ENCODE measurements around the gene GPR142. TPM values are rescaled to one million over a fixed set of nuclear protein-coding genes. Genes with fewer than 3 reads are reported as not detected.

Gene GPR142
- total and polyA plus RNA-seq, 2 experiments from 2014 or later = not detected

DNA sequence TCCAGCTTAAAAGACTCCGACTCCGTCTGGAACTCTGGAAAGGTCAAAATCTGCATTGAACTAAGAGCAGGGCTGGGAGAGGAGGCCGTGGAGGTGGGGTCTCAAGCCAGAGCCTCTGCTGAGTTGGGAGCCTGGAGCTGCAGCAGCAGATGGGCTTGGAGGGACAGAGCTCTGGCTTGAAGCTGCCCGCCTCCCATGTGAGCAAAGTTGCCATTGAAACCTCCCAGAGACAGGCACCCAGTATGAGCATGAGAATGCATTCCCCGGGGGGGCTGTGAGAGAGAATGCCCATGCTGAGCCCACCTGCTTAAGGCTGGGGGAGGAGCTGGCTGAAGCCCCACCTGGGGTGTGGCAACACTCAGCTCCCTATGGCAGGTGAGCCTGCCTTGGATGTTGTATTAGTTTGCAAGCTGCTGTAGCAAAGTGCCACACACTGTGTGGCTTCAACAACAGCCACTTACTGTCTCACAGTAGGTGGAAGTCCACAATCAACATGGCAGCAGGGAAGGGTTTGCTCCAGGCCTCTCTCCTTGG is 31.7 kb upstream of the GPR142 start:
- Histone ChIP-seq H4K20me1 (ENCODE audit: insufficient read depth) (no peaks in the 10 kb centered on the region), H3K9me3 (ENCODE audit: low read depth) (no peaks in the 10 kb centered on the region), H2AFZ (no peak overlapping the region), H3K36me3 (ENCODE audit: low read depth) (no peaks in the 10 kb centered on the region), H3K79me2 (ENCODE audit: insufficient read depth) (no peaks in the 10 kb centered on the region), H3F3A (ENCODE audit: insufficient read depth) (no peaks in the 10 kb centered on the region), H3K9ac (no peak overlapping the region), H3K4me1 (ENCODE audit: insufficient read depth) (no peaks in the 10 kb centered on the region), H3K27ac (no peak overlapping the region), H3K4me2 (ENCODE audit: unreplicated experiment) (no peak overlapping the region), H3K4me3 (no peak overlapping the region), H3K9me2 (ENCODE audit: insufficient read depth) (no peaks in the 10 kb centered on the region), H3K27me3 (replicated peaks; ENCODE audit: insufficient read depth) (peaks cover 14% of the 10 kb centered on the region)
- in situ Hi-C loops (cut with MboI) = no loop called here
- no peak for TF ChIP-seq EZH2phosphoT487 (IDR thresholded peaks at IDR 0.05; ENCODE audit: insufficient read depth, low read depth)
- no peak for TF ChIP-seq EZH2 (IDR thresholded peaks at IDR 0.05; ENCODE audit: insufficient read depth, poor library complexity, severe bottlenecking)
- WGBS, 2 experiments (ENCODE audit: low coverage in 1 of 2, low lambda C conversion rate in 2 of 2, missing lambda C conversion rate in 2 of 2) = 33 to 44% methylated on average over 5 of the region's 5 CpGs
- no peak for DNase-seq

DNA sequence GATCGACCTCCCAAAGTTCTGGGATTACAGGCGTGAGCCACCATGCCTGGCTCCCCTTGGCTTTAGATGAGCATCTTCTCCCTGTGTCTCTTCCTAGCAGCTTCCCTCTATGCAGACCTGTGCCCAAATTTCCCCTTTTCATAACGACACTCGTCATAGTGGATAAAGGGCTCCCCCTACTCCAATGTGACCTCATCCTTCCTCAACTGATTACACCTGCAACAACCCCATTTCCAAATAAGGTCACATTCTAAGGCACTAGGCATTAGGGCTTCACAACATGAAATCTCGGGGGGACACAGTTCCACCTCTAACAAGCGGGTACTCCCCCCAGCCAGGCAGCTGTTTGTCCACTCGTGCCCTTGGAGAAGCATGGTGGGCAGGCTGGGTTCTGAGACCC is 31.0 kb upstream of the GPR142 start:
- no peaks in the 10 kb centered on the region for H3K9me2 ChIP-seq (ENCODE audit: insufficient read depth)
- H3K27ac ChIP-seq = no peak overlapping the region
- no peak for TF ChIP-seq EZH2 (IDR thresholded peaks at IDR 0.05; ENCODE audit: insufficient read depth, poor library complexity, severe bottlenecking)
- TF ChIP-seq EZH2phosphoT487 (IDR thresholded peaks at IDR 0.05; ENCODE audit: insufficient read depth, low read depth) = no peak
- no peak overlapping the region for H3K4me3 ChIP-seq
- H3K27me3 ChIP-seq (replicated peaks; ENCODE audit: insufficient read depth) = peaks cover 10% of the 10 kb centered on the region
- in situ Hi-C loops (cut with MboI) = no loop called here
- H3K79me2 ChIP-seq (ENCODE audit: insufficient read depth) = no peaks in the 10 kb centered on the region
- no peaks in the 10 kb centered on the region for H3F3A ChIP-seq (ENCODE audit: insufficient read depth)
- no peaks in the 10 kb centered on the region for H3K36me3 ChIP-seq (ENCODE audit: low read depth)
- H3K4me1 ChIP-seq (ENCODE audit: insufficient read depth) = no peaks in the 10 kb centered on the region
- no peaks in the 10 kb centered on the region for H3K9me3 ChIP-seq (ENCODE audit: low read depth)
- H3K4me2 ChIP-seq (ENCODE audit: unreplicated experiment) = no peak overlapping the region
- H4K20me1 ChIP-seq (ENCODE audit: insufficient read depth) = no peaks in the 10 kb centered on the region
- H2AFZ ChIP-seq = no peak overlapping the region
- no peak overlapping the region for H3K9ac ChIP-seq
- 58 to 63% methylated on average over 7 of the region's 7 CpGs for WGBS, 2 experiments (ENCODE audit: low coverage in 1 of 2, low lambda C conversion rate in 2 of 2, missing lambda C conversion rate in 2 of 2)
- no peak for DNase-seq

DNA sequence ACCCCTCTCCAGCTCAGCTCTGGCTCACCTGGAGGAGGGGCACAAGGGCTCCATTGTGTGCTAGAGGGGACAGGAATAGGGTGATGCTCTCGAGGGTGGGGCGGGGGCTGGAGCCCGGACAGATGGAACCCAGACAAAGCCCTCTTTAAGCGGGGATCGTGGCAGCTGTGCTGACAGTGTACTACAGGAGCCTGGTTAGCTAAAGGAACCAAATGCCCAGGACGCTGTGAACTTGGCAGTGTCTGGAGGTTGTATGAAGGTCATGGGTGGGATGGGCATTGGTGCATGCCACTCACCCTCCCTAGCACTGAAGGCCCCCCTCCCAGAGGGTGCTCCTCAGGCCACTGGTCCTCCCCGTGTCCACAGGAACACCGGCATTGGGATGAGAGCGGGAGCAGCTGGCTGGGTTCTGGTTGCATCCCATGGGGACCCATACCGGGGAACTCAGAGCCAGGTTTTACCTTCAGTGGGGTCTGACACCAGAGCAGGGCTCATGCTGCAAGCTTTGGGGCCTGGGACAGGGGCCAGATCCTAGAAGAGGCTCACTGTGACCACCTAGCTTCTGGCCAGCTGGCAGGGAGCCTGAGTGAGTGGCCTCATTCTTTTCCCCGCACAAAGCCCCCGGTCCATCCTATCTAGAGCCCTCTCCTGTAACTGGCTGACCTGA is 29.3 kb upstream of the GPR142 start:
- no peaks in the 10 kb centered on the region for H3K9me3 ChIP-seq (ENCODE audit: low read depth)

DNA sequence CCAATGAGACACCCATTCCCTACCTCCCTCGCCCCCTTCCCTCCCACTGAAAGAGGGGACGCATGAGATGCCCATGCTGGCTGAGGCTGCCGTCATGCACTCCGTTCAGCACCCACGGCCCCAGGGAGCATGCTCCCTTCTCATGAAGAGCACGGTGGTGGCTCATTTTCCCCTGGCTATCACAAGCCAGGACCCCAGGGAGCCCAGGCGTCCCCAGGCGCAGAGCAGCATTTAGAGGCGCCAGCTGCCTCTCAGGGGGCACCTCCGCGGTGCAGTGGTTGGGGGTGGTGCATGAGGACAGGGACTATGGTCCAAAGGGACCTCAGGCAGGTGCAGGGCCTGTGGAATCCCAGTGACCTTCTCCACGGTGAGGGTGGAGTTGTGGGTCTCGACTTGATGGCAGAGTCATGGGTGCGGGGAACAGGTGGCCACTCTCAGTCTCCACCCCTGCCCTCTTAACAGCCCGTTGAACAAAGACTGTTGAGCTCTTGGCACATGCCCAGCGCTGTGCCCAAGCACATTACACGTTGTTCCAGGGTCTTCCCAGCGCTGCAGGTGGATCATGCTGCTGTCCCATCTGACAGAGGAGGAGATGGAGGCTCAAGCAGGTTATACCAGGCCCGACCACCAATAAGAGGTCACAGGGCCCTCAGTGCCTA is 27.6 kb upstream of the GPR142 start:
- Histone ChIP-seq H3K9ac (no peak overlapping the region), H3K79me2 (ENCODE audit: insufficient read depth) (no peaks in the 10 kb centered on the region), H3K4me2 (ENCODE audit: unreplicated experiment) (no peak overlapping the region), H3K4me1 (ENCODE audit: insufficient read depth) (no peaks in the 10 kb centered on the region), H3K9me3 (ENCODE audit: low read depth) (no peaks in the 10 kb centered on the region), H3K36me3 (ENCODE audit: low read depth) (no peaks in the 10 kb centered on the region), H3K9me2 (ENCODE audit: insufficient read depth) (no peaks in the 10 kb centered on the region), H3F3A (ENCODE audit: insufficient read depth) (no peaks in the 10 kb centered on the region), H4K20me1 (ENCODE audit: insufficient read depth) (no peaks in the 10 kb centered on the region), H3K27ac (no peak overlapping the region), H2AFZ (no peak overlapping the region), H3K4me3 (no peak overlapping the region), H3K27me3 (replicated peaks; ENCODE audit: insufficient read depth) (peaks cover 6% of the 10 kb centered on the region; the same call in 1 of the 2 replicates)
- no peak for DNase-seq
- TF ChIP-seq EZH2phosphoT487 (IDR thresholded peaks at IDR 0.05; ENCODE audit: insufficient read depth, low read depth) (no peak), EZH2 (IDR thresholded peaks at IDR 0.05; ENCODE audit: insufficient read depth, poor library complexity, severe bottlenecking) (no peak)
- 56 to 57% methylated on average over 15 to 17 of the region's 19 CpGs for WGBS, 2 experiments (ENCODE audit: low coverage in 1 of 2, low lambda C conversion rate in 2 of 2, missing lambda C conversion rate in 2 of 2)
- in situ Hi-C loops (cut with MboI) = no loop called here

More for the DNA sequence above, 29.3 kb upstream of the GPR142 start:
- H3K4me2 ChIP-seq (ENCODE audit: unreplicated experiment) = no peak overlapping the region
- H3K79me2 ChIP-seq (ENCODE audit: insufficient read depth) = no peaks in the 10 kb centered on the region
- H3K27ac ChIP-seq = no peak overlapping the region
- no peaks in the 10 kb centered on the region for H3K36me3 ChIP-seq (ENCODE audit: low read depth)
- no peaks in the 10 kb centered on the region for H4K20me1 ChIP-seq (ENCODE audit: insufficient read depth)
- in situ Hi-C loops (cut with MboI) = no loop called here
- no peak overlapping the region for H3K4me3 ChIP-seq
- DNase-seq = no peak
- no peaks in the 10 kb centered on the region for H3K4me1 ChIP-seq (ENCODE audit: insufficient read depth)
- TF ChIP-seq EZH2 (IDR thresholded peaks at IDR 0.05; ENCODE audit: insufficient read depth, poor library complexity, severe bottlenecking) (no peak), EZH2phosphoT487 (IDR thresholded peaks at IDR 0.05; ENCODE audit: insufficient read depth, low read depth) (no peak)
- H3F3A ChIP-seq (ENCODE audit: insufficient read depth) = no peaks in the 10 kb centered on the region
- no peak overlapping the region for H2AFZ ChIP-seq
- WGBS, 2 experiments (ENCODE audit: low coverage in 1 of 2, low lambda C conversion rate in 2 of 2, missing lambda C conversion rate in 2 of 2) = 25 to 29% methylated on average over 12 of the region's 12 CpGs
- H3K27me3 ChIP-seq (replicated peaks; ENCODE audit: insufficient read depth) = peaks cover 6% of the 10 kb centered on the region; the same call in 1 of the 2 replicates
- no peaks in the 10 kb centered on the region for H3K9me2 ChIP-seq (ENCODE audit: insufficient read depth)
- no peak overlapping the region for H3K9ac ChIP-seq
